ENCODE measurements around the gene KCTD5. TPM values are rescaled to one million over a fixed set of nuclear protein-coding genes. Genes with fewer than 3 reads are reported as not detected.

Gene KCTD5
- total RNA-seq, 6 experiments from 2014 or later: 7.3 to 22.8 (median 11.1) TPM

- DNase-seq (peak in 1 of 3 donors; percentile 41), ATAC-seq (no peak)
- Histone ChIP-seq H3K4me3 (peak overlapping the region; percentile 75 to 98 (median 95)), H3K27me3 (no peaks in the 10 kb centered on the region), H3K9me3 (no peaks in the 10 kb centered on the region), H3K27ac (peak overlapping the region in 2 of 3 donors; percentile 99), H3K4me1 (peaks cover 0 to 32% (median 10%) of the 10 kb centered on the region in 4 donors), H3K36me3 (peaks cover 4 to 19% (median 13%) of the 10 kb centered on the region in 4 donors)
- WGBS (ENCODE audit: insufficient coverage, low coverage, low lambda C conversion rate, missing lambda C conversion rate): 0% methylated on average over 7 of the region's 7 CpGs
- TF ChIP-seq CTCF (IDR thresholded peaks at IDR 0.05): no peak
- no peak for TF ChIP-seq POLR2A (IDR thresholded peaks at IDR 0.05)
- intact Hi-C loops (cut with DNase I): no loop called here
Measured at GRCh38 chr16:2753733-2754020, 71.4 kb downstream of the KCTD5 start.

GRCh38 chr16:2755158-2755557 is 72.8 kb downstream of the KCTD5 start:
- ATAC-seq (no peak), DNase-seq (no peak)
- Histone ChIP-seq H3K36me3 (peaks cover 10 to 33% (median 25%) of the 10 kb centered on the region in 4 donors), H3K4me3 (peak overlapping the region in 1 of 3 donors; percentile 75), H3K4me1 (peaks cover 0 to 32% (median 10%) of the 10 kb centered on the region in 4 donors), H3K27ac (no peak overlapping the region), H3K27me3 (no peaks in the 10 kb centered on the region), H3K9me3 (no peaks in the 10 kb centered on the region)
- TF ChIP-seq CTCF (IDR thresholded peaks at IDR 0.05) (no peak), POLR2A (IDR thresholded peaks at IDR 0.05) (no peak)
- intact Hi-C loops (cut with DNase I): no loop called here
- WGBS (ENCODE audit: insufficient coverage, low coverage, low lambda C conversion rate, missing lambda C conversion rate): 10% methylated on average over 3 of the region's 3 CpGs

- H3K27me3 ChIP-seq: no peaks in the 10 kb centered on the region
- H3K27ac ChIP-seq: no peak overlapping the region
- no peak for ATAC-seq
- intact Hi-C loops (cut with DNase I): no loop called here
- H3K4me1 ChIP-seq: peaks cover 0 to 28% (median 9%) of the 10 kb centered on the region in 4 donors
- no peaks in the 10 kb centered on the region for H3K9me3 ChIP-seq
- TF ChIP-seq CTCF (IDR thresholded peaks at IDR 0.05) (no peak), POLR2A (IDR thresholded peaks at IDR 0.05) (no peak)
- WGBS (ENCODE audit: insufficient coverage, low coverage, low lambda C conversion rate, missing lambda C conversion rate): 91% methylated on average over 12 of the region's 30 CpGs
- H3K36me3 ChIP-seq: peaks cover 20 to 46% (median 34%) of the 10 kb centered on the region in 4 donors
- peak in 2 of 3 donors; percentile 42 to 50 for DNase-seq
- no peak overlapping the region for H3K4me3 ChIP-seq
Measured at GRCh38 chr16:2756288-2757015, 74.1 kb downstream of the KCTD5 start.

- no peak overlapping the region for H3K27ac ChIP-seq
- peaks cover 27 to 55% (median 42%) of the 10 kb centered on the region in 4 donors for H3K36me3 ChIP-seq
- TF ChIP-seq POLR2A (IDR thresholded peaks at IDR 0.05): no peak
- TF ChIP-seq CTCF (IDR thresholded peaks at IDR 0.05): no peak
- H3K27me3 ChIP-seq: no peaks in the 10 kb centered on the region
- H3K9me3 ChIP-seq: no peaks in the 10 kb centered on the region
- H3K4me3 ChIP-seq: no peak overlapping the region
- no peak for ATAC-seq
- peak in 1 of 3 donors; percentile 13 for DNase-seq
- H3K4me1 ChIP-seq: peaks cover 0 to 24% (median 4%) of the 10 kb centered on the region in 4 donors
- intact Hi-C loops (cut with DNase I): no loop called here
- 71% methylated on average over 6 of the region's 11 CpGs for WGBS (ENCODE audit: insufficient coverage, low coverage, low lambda C conversion rate, missing lambda C conversion rate)
Measured at GRCh38 chr16:2757344-2757743, 75.0 kb downstream of the KCTD5 start.

Other genes with a start within 250 kb of the KCTD5 start
- gene TEDC2, start 222.4 kb upstream of the KCTD5 start, total RNA-seq: 1 to 10 TPM in 3 of 6 experiments, under 1 TPM in 3; 0.35 to 2.8 (median 0.87) TPM
- 1 to 10 TPM in 4 of 6 experiments, under 1 TPM in 2; 0.39 to 2.1 (median 1.2) TPM for gene NTN3, start 211.2 kb upstream of the KCTD5 start, total RNA-seq
- 10 to 100 TPM; 14.9 to 22.7 (median 17.5) TPM for gene TBC1D24, start 207.4 kb upstream of the KCTD5 start, total RNA-seq
- gene ATP6V0C, start 168.6 kb upstream of the KCTD5 start, total RNA-seq: 100 to 1,000 TPM in 1 of 6 experiments, 10 to 100 TPM in 5; 71.5 to 100 (median 79.4) TPM
- gene AMDHD2, start 162.2 kb upstream of the KCTD5 start, total RNA-seq: 10 to 100 TPM; 12.3 to 24.9 (median 21.4) TPM
- under 1 TPM in 2 of 6 experiments, not detected in 4; 0.22 to 0.29 TPM for gene CEMP1, start 151.1 kb upstream of the KCTD5 start, total RNA-seq
- gene PDPK1, start 144.5 kb upstream of the KCTD5 start, total RNA-seq: 10 to 100 TPM; 20.7 to 28.3 (median 24.5) TPM
- under 1 TPM in 4 of 6 experiments, not detected in 2; 0.13 to 0.98 (median 0.49) TPM for gene PRSS27, start 37.7 kb downstream of the KCTD5 start, total RNA-seq
- gene SRRM2, start 70.1 kb downstream of the KCTD5 start, total RNA-seq: 100 to 1,000 TPM; 111 to 419 (median 289) TPM
- gene ELOB, start 94.8 kb downstream of the KCTD5 start, total RNA-seq: 100 to 1,000 TPM in 5 of 6 experiments, 10 to 100 TPM in 1; 97.5 to 521 (median 122) TPM
- gene PRSS33, start 105.0 kb downstream of the KCTD5 start, total RNA-seq: not detected
- not detected for gene PRSS41, start 115.9 kb downstream of the KCTD5 start, total RNA-seq
- gene PRSS21, start 134.7 kb downstream of the KCTD5 start, total RNA-seq: not detected
- 1 to 10 TPM in 1 of 6 experiments, under 1 TPM in 3, not detected in 2; 0.24 to 1.6 (median 0.50) TPM for gene ZG16B, start 147.8 kb downstream of the KCTD5 start, total RNA-seq
- 1 to 10 TPM in 2 of 6 experiments, under 1 TPM in 3, not detected in 1; 0.18 to 2.1 (median 0.84) TPM for gene PRSS22, start 175.6 kb downstream of the KCTD5 start, total RNA-seq
- gene FLYWCH2, start 200.7 kb downstream of the KCTD5 start, total RNA-seq: 10 to 100 TPM in 2 of 6 experiments, 1 to 10 TPM in 4; 3.6 to 18.9 (median 5.6) TPM
- gene FLYWCH1, start 229.4 kb downstream of the KCTD5 start, total RNA-seq: 10 to 100 TPM in 5 of 6 experiments, 1 to 10 TPM in 1; 9.3 to 19.8 (median 15.1) TPM